Memory B cell (primary cell): ENCODE results near the gene RNF11.

Experiments
- ATAC-seq: fragments of 150-1000 bp; cut with Tn5 transposase; 2 replicates; pipeline ENCODE4 v1.10.0; 2021; ENCODE audit warnings: low read depth, mild to moderate bottlenecking, moderate library complexity
- DNase-seq, 2 donors: peaks; one replicate each; pipeline ENCODE4 v3.0.0; 2022; ENCODE audit warnings: low spot score in 2 of 2
- H3K27ac Mint-ChIP-seq: one replicate; pipeline ENCODE4 v1.8.0; 2022; ENCODE audit warnings: mild to moderate bottlenecking, moderate library complexity, mixed read lengths
- H3K27me3 Mint-ChIP-seq: one replicate; pipeline ENCODE4 v1.8.0; 2022; ENCODE audit warnings: mixed read lengths
- H3K36me3 Mint-ChIP-seq: one replicate; pipeline ENCODE4 v1.8.0; 2022; ENCODE audit warnings: mild to moderate bottlenecking, mixed read lengths
- H3K4me1 Mint-ChIP-seq: one replicate; pipeline ENCODE4 v1.8.0; 2022; ENCODE audit warnings: mixed read lengths
- H3K4me3 Mint-ChIP-seq: one replicate; pipeline ENCODE4 v1.8.0; 2022; ENCODE audit warnings: mild to moderate bottlenecking, moderate library complexity, mixed read lengths
- H3K9me3 Mint-ChIP-seq: one replicate; pipeline ENCODE4 v1.8.0; 2022; ENCODE audit warnings: mixed read lengths

The RNF11 gene, protein sequence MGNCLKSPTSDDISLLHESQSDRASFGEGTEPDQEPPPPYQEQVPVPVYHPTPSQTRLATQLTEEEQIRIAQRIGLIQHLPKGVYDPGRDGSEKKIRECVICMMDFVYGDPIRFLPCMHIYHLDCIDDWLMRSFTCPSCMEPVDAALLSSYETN

GRCh38 chr1:51235673-51236530, at the start of gene RNF11:
Gene RNF11, plus strand, starts transcription at chr1:51236273. Its CDS starts 484 bp downstream, at chr1:51236757.
- ATAC-seq (peak; percentile 77), DNase-seq (peak; percentile 91 to 94)
- H3K4me3 Mint-ChIP-seq: peak within 1 kb of the TSS; percentile 93
- H3K36me3 Mint-ChIP-seq: peaks cover 2% of the 10 kb centered on the region
- H3K9me3 Mint-ChIP-seq: no peaks in the 10 kb centered on the region
- peak within 1 kb of the TSS; percentile 88 for H3K27ac Mint-ChIP-seq
- H3K27me3 Mint-ChIP-seq: peaks cover 2% of the 10 kb centered on the region
- H3K4me1 Mint-ChIP-seq: peaks cover 26% of the 10 kb centered on the region

- H3K4me1 Mint-ChIP-seq: no peaks in the 10 kb centered on the region
- DNase-seq (no peak), ATAC-seq (no peak)
- H3K27me3 Mint-ChIP-seq: peaks cover 1% of the 10 kb centered on the region
- no peak overlapping the region for H3K27ac Mint-ChIP-seq
- no peak overlapping the region for H3K4me3 Mint-ChIP-seq
- H3K9me3 Mint-ChIP-seq: no peaks in the 10 kb centered on the region
- H3K36me3 Mint-ChIP-seq: no peaks in the 10 kb centered on the region
These were observed 47.8 kb upstream of the RNF11 start for GRCh38 chr1:51188230-51188629.

DNA sequence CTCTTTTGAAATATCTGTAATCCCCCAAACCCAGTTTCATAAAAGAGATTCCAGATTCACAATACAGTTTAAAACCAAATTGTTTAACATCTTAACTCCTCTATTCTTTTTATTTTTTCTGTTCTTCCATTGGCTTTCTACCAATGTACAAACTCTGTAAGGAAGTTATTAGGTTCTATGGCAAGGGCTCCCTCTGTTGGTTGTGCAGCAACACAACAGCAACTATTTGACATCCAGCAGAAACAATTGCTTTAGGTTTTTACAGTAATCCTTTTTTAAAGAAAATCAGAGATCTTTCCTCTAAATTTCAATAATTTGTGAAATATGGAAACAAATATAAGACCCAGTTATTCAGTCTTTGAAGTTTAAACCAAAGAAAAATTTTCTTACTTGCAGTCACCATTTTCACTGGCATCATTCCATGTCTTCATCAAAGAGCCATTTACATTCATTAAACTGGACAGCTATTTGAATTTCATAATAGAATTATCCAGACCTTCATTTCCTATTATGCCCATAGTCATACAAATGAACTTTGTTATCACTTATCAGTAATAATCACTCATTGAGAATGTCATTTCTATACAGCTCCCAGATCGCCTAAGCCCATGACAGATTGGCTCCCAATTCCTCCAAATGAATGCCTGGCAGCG, 46.5 kb upstream of the RNF11 start:
- DNase-seq (peak; percentile 40 to 48), ATAC-seq (no peak)
- Mint-ChIP-seq H3K27me3 (peaks cover 1% of the 10 kb centered on the region), H3K36me3 (no peaks in the 10 kb centered on the region), H3K27ac (no peak overlapping the region), H3K4me3 (no peak overlapping the region), H3K4me1 (no peaks in the 10 kb centered on the region), H3K9me3 (no peaks in the 10 kb centered on the region)

DNA sequence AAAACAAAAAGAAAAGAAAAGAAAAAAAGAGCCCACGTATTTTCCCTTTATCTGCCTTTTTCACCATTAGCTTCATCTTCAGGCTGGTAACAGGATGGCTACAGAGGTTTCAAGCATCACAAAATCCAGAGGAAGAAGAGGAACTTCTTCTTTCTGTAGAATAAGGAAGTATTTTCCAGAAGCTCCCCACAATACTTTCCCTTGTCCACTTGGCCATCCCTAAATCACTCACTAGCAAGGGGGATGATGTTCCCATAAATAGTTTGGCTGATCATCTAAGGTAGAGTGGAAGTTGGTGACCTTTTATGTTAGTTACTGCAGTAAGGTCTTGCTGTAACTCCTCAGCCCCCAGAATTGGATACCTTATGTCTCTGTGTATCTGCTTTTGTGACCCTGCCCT, 45.1 kb upstream of the RNF11 start:
- Mint-ChIP-seq H3K9me3 (no peaks in the 10 kb centered on the region), H3K4me1 (no peaks in the 10 kb centered on the region), H3K4me3 (no peak overlapping the region), H3K27me3 (peaks cover 1% of the 10 kb centered on the region), H3K36me3 (no peaks in the 10 kb centered on the region), H3K27ac (no peak overlapping the region)
- DNase-seq (no peak), ATAC-seq (no peak)

GRCh38 chr1:51192213-51192843, 43.7 kb upstream of the RNF11 start:
- H3K36me3 Mint-ChIP-seq: no peaks in the 10 kb centered on the region

DNA sequence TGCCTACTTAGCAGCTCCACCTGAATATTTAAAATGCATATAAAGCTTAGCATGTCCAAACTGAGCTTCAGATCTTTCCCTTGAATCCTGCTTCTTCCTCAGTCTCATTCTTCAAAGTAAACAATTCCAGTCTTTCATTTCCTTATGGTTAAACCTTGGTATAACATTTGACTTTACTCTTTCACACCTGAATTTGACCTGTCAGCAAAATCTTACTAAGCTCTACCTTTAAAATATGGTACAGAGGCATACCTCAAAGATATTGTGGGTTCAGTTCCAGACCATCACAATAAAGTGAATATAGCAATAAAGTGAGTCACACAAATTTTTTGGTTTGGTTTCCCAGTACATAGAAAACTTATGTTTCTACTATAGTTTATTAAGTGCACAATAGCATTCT, 42.5 kb upstream of the RNF11 start:
- H3K4me3 Mint-ChIP-seq: no peak overlapping the region
- ATAC-seq: no peak
- H3K9me3 Mint-ChIP-seq: no peaks in the 10 kb centered on the region
- H3K36me3 Mint-ChIP-seq: no peaks in the 10 kb centered on the region
- H3K27me3 Mint-ChIP-seq: peaks cover 5% of the 10 kb centered on the region
- no peak for DNase-seq
- no peak overlapping the region for H3K27ac Mint-ChIP-seq
- no peaks in the 10 kb centered on the region for H3K4me1 Mint-ChIP-seq

More at GRCh38 chr1:51192213-51192843, 43.7 kb upstream of the RNF11 start:
- Mint-ChIP-seq H3K27me3 (peaks cover 3% of the 10 kb centered on the region), H3K9me3 (no peaks in the 10 kb centered on the region), H3K4me3 (no peak overlapping the region), H3K4me1 (no peaks in the 10 kb centered on the region), H3K27ac (no peak overlapping the region)
- DNase-seq: peak; percentile 42 to 44
- ATAC-seq: peak; percentile 47

DNA sequence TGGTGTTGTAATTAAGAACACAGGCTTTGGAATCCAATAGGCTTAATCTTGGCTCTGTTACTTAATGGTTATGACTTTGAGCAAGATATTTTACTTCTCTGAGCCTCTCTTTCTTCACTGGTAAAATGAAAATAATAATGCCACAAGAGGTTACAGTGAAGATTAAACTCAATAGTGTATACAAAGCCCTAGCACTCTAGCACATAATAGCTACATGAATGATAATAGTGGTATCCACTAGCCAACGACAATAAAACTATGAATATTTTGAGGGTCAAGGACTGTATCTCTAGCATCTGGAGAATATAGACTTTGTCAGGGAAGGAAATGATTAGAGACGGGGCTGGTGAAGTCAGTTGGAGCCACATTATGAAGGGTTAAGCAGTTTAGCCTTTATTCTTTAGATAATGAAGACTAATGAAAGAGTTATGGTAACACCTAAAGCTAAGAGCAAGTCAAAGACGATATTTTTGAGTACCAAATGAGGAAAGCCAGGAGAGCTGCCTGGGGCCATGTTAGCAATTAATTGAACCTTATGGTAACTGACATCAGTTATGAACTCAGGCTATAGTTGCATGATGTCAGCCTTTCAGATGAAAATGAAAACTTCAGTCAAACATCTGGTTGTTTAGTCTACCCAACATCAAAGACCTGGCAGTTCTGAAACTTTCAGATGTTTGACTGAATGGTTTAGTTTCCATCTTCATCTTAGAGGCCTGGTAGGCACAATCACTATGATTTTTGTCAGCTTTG, 32.8 kb upstream of the RNF11 start:
- Mint-ChIP-seq H3K27ac (no peak overlapping the region), H3K4me1 (no peaks in the 10 kb centered on the region), H3K9me3 (no peaks in the 10 kb centered on the region), H3K4me3 (no peak overlapping the region), H3K36me3 (no peaks in the 10 kb centered on the region), H3K27me3 (peaks cover 3% of the 10 kb centered on the region)
- DNase-seq (no peak), ATAC-seq (no peak)

DNA sequence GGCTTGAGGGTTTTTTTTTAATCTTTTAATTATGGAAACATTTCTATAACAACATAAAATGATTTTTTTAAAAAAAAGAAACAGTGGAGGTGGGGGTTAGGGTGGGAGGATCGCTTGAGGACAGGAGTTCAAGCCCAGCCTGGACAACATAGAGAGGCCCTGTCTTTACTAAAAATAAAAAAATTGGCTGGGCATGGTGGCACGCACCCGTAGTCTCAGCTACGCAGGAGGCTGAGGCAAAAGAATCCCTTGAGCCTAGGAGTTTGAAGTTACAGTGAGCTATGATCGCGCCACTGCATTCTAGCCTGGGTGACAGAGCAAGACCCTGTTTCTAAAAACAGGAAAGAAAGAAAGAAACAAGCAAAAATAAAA, 32.2 kb upstream of the RNF11 start:
- H3K27me3 Mint-ChIP-seq: peaks cover 2% of the 10 kb centered on the region
- no peaks in the 10 kb centered on the region for H3K9me3 Mint-ChIP-seq
- H3K27ac Mint-ChIP-seq: no peak overlapping the region

GRCh38 chr1:51210055-51210454, 26.0 kb upstream of the RNF11 start:
- Mint-ChIP-seq H3K27me3 (no peaks in the 10 kb centered on the region), H3K4me3 (no peak overlapping the region), H3K4me1 (peaks cover 6% of the 10 kb centered on the region), H3K27ac (no peak overlapping the region), H3K9me3 (no peaks in the 10 kb centered on the region), H3K36me3 (no peaks in the 10 kb centered on the region)
- DNase-seq (no peak), ATAC-seq (no peak)

More for the DNA sequence above, 32.2 kb upstream of the RNF11 start:
- Mint-ChIP-seq H3K4me1 (no peaks in the 10 kb centered on the region), H3K36me3 (no peaks in the 10 kb centered on the region), H3K4me3 (no peak overlapping the region)
- ATAC-seq: no peak
- no peak for DNase-seq

DNA sequence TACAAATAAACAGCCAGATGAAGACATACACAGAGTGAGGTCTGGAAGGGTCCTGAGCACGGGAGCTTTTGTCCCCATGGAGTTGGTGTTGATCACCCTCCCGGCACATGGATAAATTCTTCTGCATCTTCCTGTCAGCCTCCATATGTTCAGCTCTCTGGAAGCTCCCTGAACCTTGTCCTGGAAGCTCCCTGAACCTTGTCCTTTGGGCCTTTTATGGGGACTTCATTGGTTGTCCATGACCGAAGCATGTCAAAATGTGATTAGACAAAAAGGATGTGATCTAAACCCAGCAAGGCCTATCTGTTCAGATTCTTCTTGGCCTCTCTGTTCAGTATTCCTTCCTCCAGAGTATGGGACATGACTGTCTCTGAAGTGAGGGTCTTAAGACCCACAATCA, 25.4 kb upstream of the RNF11 start:
- no peaks in the 10 kb centered on the region for H3K36me3 Mint-ChIP-seq
- no peak for ATAC-seq
- H3K4me1 Mint-ChIP-seq: peaks cover 9% of the 10 kb centered on the region
- H3K4me3 Mint-ChIP-seq: no peak overlapping the region
- H3K9me3 Mint-ChIP-seq: no peaks in the 10 kb centered on the region
- H3K27ac Mint-ChIP-seq: no peak overlapping the region
- no peaks in the 10 kb centered on the region for H3K27me3 Mint-ChIP-seq
- DNase-seq: no peak

DNA sequence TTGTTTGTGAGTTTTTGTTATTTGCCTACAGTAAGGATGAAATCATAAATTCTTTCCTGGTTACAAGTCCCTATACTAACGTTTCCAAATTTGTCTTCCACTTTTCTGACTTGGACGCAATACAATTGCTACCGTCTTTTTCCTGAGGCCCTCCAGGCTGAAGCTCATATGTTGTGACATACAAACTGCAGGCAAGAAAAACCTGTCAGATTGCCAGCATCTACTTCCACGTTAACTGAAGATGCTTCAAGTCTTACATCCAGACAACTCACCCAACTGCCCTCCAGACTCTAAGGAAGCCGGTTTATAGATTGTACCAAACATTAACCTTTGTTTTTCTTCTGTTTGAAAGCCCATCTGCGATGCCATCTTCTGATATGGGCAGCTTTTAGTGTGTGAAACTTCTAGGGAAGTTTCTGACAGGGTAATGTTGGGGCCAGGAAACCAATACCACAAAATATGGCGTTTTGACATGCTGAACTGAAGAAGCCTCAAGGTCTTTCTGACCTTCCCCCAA, 21.4 kb upstream of the RNF11 start:
- Mint-ChIP-seq H3K27me3 (no peaks in the 10 kb centered on the region), H3K9me3 (no peaks in the 10 kb centered on the region), H3K27ac (no peak overlapping the region), H3K4me1 (peaks cover 11% of the 10 kb centered on the region), H3K36me3 (no peaks in the 10 kb centered on the region), H3K4me3 (no peak overlapping the region)
- ATAC-seq (peak; percentile 31), DNase-seq (no peak)

DNA sequence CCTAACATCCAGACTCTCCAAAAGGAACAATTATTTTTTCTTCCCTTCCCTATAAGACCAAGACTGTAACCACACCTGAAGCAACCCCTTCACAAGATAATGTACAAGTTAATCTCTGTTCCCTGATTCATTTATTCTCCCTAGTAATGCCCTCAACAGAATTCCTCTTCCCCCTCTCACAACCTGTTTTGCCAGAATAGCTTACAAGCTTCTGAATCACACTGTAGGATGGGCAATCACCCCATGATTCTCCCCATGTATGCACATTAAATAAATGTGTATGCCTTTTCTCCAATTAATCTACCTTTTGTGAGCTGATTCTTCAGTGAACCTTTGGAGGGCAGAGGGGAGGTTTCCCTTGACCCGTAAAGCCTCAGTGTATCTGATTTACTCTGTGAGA, 20.9 kb upstream of the RNF11 start:
- H3K27me3 Mint-ChIP-seq: no peaks in the 10 kb centered on the region
- no peaks in the 10 kb centered on the region for H3K9me3 Mint-ChIP-seq
- no peak overlapping the region for H3K4me3 Mint-ChIP-seq
- ATAC-seq: no peak
- DNase-seq: no peak
- H3K36me3 Mint-ChIP-seq: no peaks in the 10 kb centered on the region
- peaks cover 11% of the 10 kb centered on the region for H3K4me1 Mint-ChIP-seq
- H3K27ac Mint-ChIP-seq: no peak overlapping the region

DNA sequence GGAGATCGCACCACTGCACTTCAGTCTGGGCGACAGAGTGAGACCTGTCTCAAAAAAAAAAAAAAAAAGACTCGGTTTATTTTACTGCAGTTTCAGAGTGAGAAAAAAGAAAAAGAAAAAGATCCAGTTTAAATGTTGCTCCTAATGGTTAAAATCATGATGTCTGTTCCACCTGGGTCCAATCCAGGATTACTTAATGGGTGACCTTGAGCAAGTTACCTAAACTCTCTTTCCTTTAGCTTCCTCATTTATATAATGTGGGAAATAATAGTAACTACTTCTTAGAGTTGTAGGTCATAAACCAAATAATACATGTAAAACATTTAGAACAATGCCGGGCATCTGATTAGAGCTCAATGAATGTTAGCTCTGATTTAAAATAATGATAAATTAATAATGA, 19.4 kb upstream of the RNF11 start:
- Mint-ChIP-seq H3K9me3 (no peaks in the 10 kb centered on the region), H3K27me3 (peaks cover 3% of the 10 kb centered on the region), H3K4me1 (peaks cover 11% of the 10 kb centered on the region), H3K36me3 (no peaks in the 10 kb centered on the region), H3K4me3 (no peak overlapping the region), H3K27ac (no peak overlapping the region)
- ATAC-seq (no peak), DNase-seq (no peak)
